Stomach smooth muscle (tissue), 2 donors: Measurements from ENCODE around the gene BTBD9.

ENCODE experiments used
- H3K27ac ChIP-seq: one replicate; pipeline ENCODE4 v1.7.0; 2013; ENCODE audit warnings: mild to moderate bottlenecking, low read length, inconsistent platforms
- H3K27me3 ChIP-seq, 2 donors: one replicate each; pipeline ENCODE4 v1.7.0; 2013; ENCODE audit warnings: low read length in 2 of 2; ENCODE audit not compliant: insufficient read depth in 2 of 2, control insufficient read depth in 1 of 2
- H3K36me3 ChIP-seq, 2 donors: one replicate each; pipeline ENCODE4 v1.7.0; 2013; ENCODE audit warnings: low read length in 2 of 2; ENCODE audit not compliant: control insufficient read depth in 2 of 2, insufficient read depth in 2 of 2
- H3K4me1 ChIP-seq: one replicate; pipeline ENCODE4 v1.7.0; 2013; ENCODE audit warnings: low read length; ENCODE audit not compliant: control insufficient read depth, insufficient read depth
- H3K4me3 ChIP-seq, 2 donors: one replicate each; pipeline ENCODE4 v1.7.0; 2013; ENCODE audit warnings: low read length in 2 of 2
- H3K9ac ChIP-seq, 2 donors: one replicate each; pipeline ENCODE4 v1.7.0; 2013; ENCODE audit warnings: low read length in 2 of 2, mild to moderate bottlenecking in 1 of 2
- H3K9me3 ChIP-seq, 2 donors: one replicate each; pipeline ENCODE4 v1.7.0; 2013; ENCODE audit warnings: low read length in 2 of 2; ENCODE audit not compliant: control insufficient read depth in 2 of 2
- donor health status: healthy.
- donor health status: Pancreatic carcinoma.

BTBD9 gene

GRCh38 chr6:38579010-38579628 lies 60.6 kb downstream of the BTBD9 start:
- Histone ChIP-seq H3K36me3 (peaks cover 2 to 13% of the 10 kb centered on the region in 2 donors), H3K4me3 (no peak overlapping the region)

GRCh38 chr6:38578075-38578474 lies 61.7 kb downstream of the BTBD9 start:
- Histone ChIP-seq H3K4me3 (no peak overlapping the region), H3K27ac (no peak overlapping the region), H3K36me3 (peaks cover 2 to 13% of the 10 kb centered on the region in 2 donors), H3K4me1 (no peaks in the 10 kb centered on the region), H3K9me3 (no peaks in the 10 kb centered on the region), H3K9ac (no peak overlapping the region), H3K27me3 (no peaks in the 10 kb centered on the region)

More at GRCh38 chr6:38579010-38579628, 60.6 kb downstream of the BTBD9 start:
- no peaks in the 10 kb centered on the region for H3K27me3 ChIP-seq
- H3K4me1 ChIP-seq = no peaks in the 10 kb centered on the region
- no peaks in the 10 kb centered on the region for H3K9me3 ChIP-seq
- H3K9ac ChIP-seq = no peak overlapping the region
- H3K27ac ChIP-seq = no peak overlapping the region

DNA sequence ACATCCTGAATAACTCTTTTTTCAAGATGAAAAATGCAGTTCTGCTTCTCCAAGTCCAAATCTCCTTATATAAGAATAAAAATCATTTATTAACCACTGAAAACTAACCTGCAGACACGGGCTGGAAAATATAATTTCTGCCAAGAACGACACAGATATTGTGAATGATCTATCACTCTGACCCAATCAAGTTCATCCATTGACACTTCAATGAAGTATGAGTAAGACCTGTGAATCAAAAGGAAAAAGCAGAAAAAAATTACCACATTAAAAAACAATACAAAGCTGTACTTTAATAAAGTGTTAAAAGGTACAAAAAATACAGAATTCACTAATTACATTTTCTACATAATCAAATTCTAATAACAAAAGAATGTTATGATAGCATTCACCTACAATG lies 62.2 kb downstream of the BTBD9 start:
- Histone ChIP-seq H3K36me3 (peaks cover 2 to 13% of the 10 kb centered on the region in 2 donors), H3K9me3 (no peaks in the 10 kb centered on the region), H3K27me3 (no peaks in the 10 kb centered on the region), H3K4me3 (no peak overlapping the region), H3K9ac (no peak overlapping the region), H3K27ac (no peak overlapping the region), H3K4me1 (no peaks in the 10 kb centered on the region)

- Histone ChIP-seq H3K9me3 (no peaks in the 10 kb centered on the region), H3K9ac (no peak overlapping the region), H3K27me3 (no peaks in the 10 kb centered on the region), H3K4me3 (no peak overlapping the region), H3K27ac (no peak overlapping the region), H3K4me1 (no peaks in the 10 kb centered on the region), H3K36me3 (peaks cover 2 to 4% of the 10 kb centered on the region in 2 donors)
These were observed 65.8 kb downstream of the BTBD9 start for GRCh38 chr6:38573801-38574395.

DNA sequence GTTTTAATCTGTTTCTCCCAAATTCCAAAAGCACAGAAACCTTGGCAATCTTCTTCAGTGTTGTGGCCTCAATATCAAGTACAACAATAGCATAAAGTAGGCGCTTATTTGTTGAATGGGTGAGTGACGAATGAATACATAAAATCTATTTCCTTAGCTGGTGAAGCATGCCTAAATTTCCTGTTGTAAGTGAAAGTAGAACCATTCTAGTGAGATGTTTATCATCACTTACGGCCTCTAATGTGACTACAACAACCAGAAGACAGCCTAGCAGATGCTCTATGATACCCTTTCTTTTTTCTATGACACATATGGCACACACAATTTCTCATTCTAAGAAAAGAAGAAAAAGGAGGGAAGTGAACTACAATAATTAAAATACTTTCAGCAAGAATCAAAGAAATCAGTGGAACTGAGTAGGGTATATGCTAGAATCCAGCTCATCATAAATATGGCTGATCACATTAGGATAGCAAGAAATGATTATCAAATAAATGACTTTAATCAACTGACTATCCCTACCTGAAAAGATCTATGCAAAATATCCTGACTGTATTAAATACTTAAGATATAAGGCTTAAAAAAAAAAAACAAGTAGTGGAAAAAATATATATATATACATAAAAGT lies 67.4 kb downstream of the BTBD9 start:
- peaks cover 2 to 4% of the 10 kb centered on the region in 2 donors for H3K36me3 ChIP-seq

GRCh38 chr6:38571721-38572120 lies 68.0 kb downstream of the BTBD9 start:
- Histone ChIP-seq H3K4me3 (no peak overlapping the region), H3K27me3 (no peaks in the 10 kb centered on the region), H3K4me1 (no peaks in the 10 kb centered on the region), H3K9me3 (no peaks in the 10 kb centered on the region), H3K9ac (no peak overlapping the region), H3K27ac (no peak overlapping the region), H3K36me3 (peaks cover 0 to 4% of the 10 kb centered on the region in 2 donors)

More for the DNA sequence above, 67.4 kb downstream of the BTBD9 start:
- H3K27ac ChIP-seq = no peak overlapping the region
- no peaks in the 10 kb centered on the region for H3K4me1 ChIP-seq
- no peaks in the 10 kb centered on the region for H3K9me3 ChIP-seq
- H3K27me3 ChIP-seq = no peaks in the 10 kb centered on the region
- H3K9ac ChIP-seq = no peak overlapping the region
- no peak overlapping the region for H3K4me3 ChIP-seq

DNA sequence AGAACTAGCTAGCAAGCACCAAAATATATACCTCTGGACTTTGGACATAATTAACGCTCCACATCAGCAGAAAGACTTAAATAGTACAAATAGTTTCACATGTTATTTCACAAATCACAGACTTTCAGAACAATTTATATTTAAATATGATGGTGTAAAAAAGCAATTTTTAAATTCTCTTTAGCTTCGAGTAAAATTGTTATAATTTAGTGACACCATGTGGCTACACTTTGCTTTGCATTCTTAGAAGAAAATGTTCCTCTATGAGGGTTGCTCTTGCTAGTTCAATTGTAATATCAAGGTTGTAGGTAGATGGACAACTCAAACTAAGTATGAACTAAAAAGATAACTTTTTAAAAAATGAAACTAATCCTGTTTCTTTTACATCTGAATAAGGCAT lies 69.0 kb downstream of the BTBD9 start:
- Histone ChIP-seq H3K36me3 (peaks cover 0 to 4% of the 10 kb centered on the region in 2 donors), H3K4me1 (no peaks in the 10 kb centered on the region), H3K4me3 (no peak overlapping the region), H3K9me3 (no peaks in the 10 kb centered on the region), H3K27me3 (no peaks in the 10 kb centered on the region), H3K27ac (no peak overlapping the region), H3K9ac (no peak overlapping the region)

- Histone ChIP-seq H3K27me3 (no peaks in the 10 kb centered on the region), H3K36me3 (no peaks in the 10 kb centered on the region), H3K27ac (no peak overlapping the region), H3K9me3 (no peaks in the 10 kb centered on the region), H3K4me3 (no peak overlapping the region), H3K9ac (no peak overlapping the region), H3K4me1 (no peaks in the 10 kb centered on the region)
These were observed 72.3 kb downstream of the BTBD9 start for GRCh38 chr6:38567436-38567835.

DNA sequence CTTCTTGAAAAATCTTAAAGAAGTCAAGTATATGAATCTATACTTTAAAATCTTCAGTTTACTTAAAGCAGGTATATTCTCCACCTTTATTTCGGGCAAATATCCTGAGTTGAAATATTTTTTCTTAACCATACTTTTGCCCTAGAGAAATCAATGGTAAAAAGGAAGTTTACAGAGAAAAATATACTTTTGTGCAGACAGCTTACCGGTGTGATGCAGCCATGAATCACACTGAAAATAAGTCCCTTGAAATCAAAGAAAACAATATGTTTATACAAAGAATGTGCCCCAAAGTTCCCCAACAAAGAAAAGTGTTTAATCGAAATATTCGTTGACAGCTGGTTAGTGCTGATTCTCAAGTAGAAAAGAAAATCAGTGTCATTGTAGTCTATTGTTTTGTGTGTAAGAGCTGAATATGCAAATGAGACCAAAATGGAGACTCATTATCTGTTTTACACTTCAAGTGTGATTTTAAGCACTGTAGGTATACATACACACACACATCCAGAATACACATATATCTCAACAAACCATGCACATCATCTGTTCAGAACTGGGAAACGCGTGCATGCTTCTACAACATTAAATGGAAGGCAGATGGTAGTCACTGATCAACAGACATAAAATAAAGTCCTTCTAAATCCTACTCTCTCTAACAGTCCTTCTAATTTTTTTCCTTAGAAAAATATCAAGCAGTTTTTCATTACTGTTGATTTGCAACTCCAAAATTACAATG lies 73.3 kb downstream of the BTBD9 start:
- Histone ChIP-seq H3K36me3 (no peaks in the 10 kb centered on the region), H3K27me3 (no peaks in the 10 kb centered on the region), H3K4me1 (no peaks in the 10 kb centered on the region), H3K27ac (no peak overlapping the region), H3K9me3 (no peaks in the 10 kb centered on the region), H3K4me3 (no peak overlapping the region), H3K9ac (no peak overlapping the region)

- H3K27ac ChIP-seq = no peak overlapping the region
- no peak overlapping the region for H3K4me3 ChIP-seq
- no peak overlapping the region for H3K9ac ChIP-seq
- no peaks in the 10 kb centered on the region for H3K9me3 ChIP-seq
- no peaks in the 10 kb centered on the region for H3K4me1 ChIP-seq
- H3K36me3 ChIP-seq = no peaks in the 10 kb centered on the region
- no peaks in the 10 kb centered on the region for H3K27me3 ChIP-seq
These were observed 75.4 kb downstream of the BTBD9 start for GRCh38 chr6:38564301-38564700.
